ENCODE data around the gene ARSG.
A peak's percentile ranks its signal among the peaks of the same experiment; 100 is the strongest.
"Not testable (repeated sequence)": the region's sequence is repeated elsewhere in the genome, so short reads cannot be mapped to it uniquely, and the experiment has no call there.

The ARSG gene

DNA sequence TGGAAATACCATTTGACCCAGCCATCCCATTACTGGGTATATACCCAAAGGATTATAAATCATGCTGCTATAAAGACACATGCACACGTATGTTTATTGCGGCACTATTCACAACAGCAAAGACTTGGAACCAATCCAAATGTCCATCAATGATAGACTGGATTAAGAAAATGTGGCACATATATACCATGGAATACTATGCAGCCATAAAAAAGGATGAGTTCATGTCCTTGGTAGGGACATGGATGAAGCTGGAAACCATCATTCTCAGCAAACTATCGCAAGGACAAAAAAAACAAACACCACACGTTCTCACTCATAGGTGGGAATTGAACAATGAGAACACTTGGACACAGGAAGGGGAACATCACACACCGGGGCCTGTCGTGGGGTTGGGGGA lies 9.3 kb upstream of the ARSG start:
- DNase-seq, result not testable (repeated sequence)

DNA sequence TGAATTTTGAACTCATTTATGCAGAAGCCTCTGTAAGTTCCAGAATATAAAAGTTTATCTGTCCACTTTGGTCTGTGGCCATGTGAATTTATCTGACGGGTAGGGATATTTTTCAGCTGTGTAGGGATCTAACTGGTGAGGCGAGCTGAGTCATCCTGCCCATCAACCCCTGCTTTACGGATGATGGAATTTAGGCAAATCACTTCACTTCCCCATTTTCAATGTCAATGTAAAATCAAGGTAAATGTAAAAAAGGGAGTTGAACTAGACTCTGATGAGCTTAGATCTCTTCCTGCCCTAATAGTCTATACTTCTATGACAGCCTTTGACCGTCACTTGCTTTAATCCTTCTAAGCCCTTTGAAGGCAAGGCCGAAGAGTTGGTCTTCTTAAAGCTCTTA lies 2.9 kb upstream of the ARSG start:
- peak; percentile 79 to 86 for DNase-seq

GRCh38 chr17:68288804-68289203 lies 2.5 kb upstream of the ARSG start:
- DNase-seq, result peak; percentile 90

GRCh38 chr17:68289473-68289872 lies 1.8 kb upstream of the ARSG start:
- DNase-seq, result peak in 1 of 2 donors; percentile 28

GRCh38 chr17:68289936-68290267 lies 1.4 kb upstream of the ARSG start:
- DNase-seq, result no peak

DNA sequence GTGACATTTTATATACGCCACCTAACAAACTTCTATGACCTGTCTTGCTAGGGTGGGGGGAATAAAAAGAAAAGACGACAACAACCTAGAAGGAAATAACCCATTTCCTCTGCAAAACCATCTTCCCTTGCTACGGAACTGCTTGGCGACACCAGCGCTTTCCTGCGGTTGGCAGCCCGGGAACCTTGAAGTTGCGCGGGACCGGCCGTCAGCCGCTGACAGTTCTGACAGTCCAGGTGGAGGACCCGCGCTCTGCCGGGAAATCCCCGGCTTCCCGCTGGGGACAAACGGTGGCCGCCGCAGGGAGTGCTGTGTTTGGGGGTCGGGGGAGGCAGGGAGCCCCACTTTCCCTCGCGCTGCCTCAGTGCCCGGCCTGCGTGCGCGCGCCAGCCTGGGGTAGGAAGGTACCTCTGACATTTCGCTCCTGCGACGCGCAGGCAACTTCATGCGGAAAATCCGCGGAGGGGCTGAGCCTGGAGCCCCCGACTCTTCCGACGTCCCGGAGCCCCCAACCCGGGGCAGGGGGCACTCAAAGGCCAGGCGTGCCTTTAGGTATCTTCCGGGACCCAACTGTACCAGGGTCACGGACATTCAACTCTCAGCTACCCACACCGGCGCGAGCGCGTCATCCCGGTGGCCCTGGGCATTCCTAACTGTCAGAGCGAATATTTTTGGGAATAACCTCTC lies 884 bp upstream of the ARSG start:
- DNase-seq, result peak in 1 of 2 donors; percentile 39

DNA sequence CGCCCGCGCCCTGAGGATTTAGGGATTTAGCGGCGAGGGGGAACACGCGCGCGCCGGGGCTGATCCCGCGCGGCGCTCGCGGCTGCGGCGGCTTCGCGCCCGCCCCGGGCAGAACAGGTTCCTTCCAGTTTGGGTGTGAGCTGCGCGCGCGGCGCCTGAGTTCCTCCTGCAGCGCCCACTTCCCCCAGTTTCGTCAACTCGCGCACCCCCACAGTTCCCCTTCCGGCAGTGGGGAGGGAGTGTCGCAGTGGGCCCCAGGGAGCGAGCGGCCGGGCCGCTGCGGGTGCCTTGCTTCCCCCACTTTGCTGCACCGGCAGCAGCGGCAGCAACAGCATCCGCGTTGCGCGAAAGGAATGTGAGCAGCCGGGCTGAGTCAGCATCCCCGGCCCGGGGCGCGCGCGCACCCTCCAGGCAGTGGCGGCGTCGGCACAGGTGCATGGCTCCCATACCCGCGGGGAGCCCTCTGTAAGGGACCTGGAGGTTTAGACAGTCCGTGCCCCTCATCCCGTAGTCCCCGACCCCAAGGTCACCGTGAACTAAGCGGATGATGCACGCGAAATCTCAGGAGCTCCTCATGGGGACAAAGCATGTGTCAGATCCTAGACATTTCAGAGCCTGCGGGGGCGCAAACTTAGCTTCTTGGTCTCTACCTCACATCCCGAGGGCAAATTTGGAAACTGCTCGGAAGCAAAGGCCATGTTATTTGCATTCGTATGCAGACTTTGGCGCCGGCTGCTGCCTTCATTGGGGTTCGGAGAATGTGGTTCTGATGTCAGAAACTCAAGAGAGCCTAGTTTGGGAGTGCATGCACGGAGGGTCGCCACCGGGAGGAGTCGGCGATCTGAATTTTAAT lies 767 bp downstream of the ARSG start:
- DNase-seq, result peak; percentile 93 to 95

GRCh38 chr17:68292689-68293040 lies 1.4 kb downstream of the ARSG start:
- DNase-seq, result no peak

- DNase-seq, result no peak
Observed at GRCh38 chr17:68293490-68294195, 2.3 kb downstream of the ARSG start.

DNA sequence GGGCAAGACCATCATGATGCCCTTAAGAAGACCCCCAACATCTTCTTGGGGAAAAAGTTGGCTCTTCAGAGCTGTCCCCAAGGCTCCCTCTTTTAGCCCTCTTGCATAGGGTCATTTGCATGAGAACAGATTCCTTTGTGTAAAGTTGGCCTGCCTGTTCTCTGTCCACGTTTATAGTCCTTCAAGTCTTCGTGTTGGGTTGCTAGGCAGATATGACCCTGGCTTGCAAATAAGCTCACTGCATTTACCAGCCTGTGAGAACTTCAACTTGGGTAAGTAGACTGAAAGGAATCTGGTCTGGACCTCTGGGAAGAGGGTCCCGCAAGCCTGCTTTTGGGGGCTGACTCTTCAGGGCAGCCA lies 2.9 kb downstream of the ARSG start:
- no peak for DNase-seq

GRCh38 chr17:68294617-68295016 lies 3.3 kb downstream of the ARSG start:
- no peak for DNase-seq

DNA sequence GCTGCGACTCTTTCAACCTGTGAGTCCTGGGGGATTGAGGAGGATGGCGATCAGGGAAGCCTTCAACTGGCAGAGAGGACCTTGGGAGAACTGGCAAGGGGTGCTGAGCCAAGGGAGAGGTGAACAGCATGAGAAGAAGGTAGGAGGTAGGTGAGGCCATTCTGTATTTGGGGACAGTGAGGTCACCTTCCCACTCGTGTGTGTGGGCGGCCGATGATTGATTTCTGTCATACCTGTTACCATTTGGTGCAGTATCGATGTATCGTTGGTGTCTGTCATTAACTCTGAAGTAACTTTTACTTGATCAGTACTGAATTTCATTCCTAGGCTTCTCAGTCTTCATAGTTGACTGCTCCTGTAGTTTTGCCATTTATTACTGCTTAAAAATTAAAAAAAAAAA lies 3.8 kb downstream of the ARSG start:
- no peak for DNase-seq

GRCh38 chr17:68296217-68297191 lies 5.2 kb downstream of the ARSG start:
- DNase-seq, result no peak

DNA sequence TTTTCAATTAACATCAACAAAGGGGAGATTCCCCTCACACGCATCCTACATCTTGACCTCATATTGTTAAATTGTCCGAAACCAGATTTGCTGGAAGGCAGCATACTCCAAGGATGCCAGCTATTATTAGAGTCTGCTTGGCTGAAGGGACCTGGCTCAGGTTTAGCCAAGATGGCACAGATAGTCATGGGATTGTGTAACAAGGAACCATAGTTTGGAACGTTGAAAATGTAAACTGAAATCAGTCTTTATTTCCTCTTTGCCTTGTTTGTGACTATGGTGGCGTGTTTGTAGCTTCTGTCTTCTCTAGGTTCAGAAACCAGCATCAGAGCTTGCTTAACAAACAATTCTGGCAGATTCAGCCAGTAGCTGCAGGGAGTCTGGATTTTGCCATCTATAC lies 5.9 kb downstream of the ARSG start:
- peak; percentile 47 to 64 for DNase-seq

DNA sequence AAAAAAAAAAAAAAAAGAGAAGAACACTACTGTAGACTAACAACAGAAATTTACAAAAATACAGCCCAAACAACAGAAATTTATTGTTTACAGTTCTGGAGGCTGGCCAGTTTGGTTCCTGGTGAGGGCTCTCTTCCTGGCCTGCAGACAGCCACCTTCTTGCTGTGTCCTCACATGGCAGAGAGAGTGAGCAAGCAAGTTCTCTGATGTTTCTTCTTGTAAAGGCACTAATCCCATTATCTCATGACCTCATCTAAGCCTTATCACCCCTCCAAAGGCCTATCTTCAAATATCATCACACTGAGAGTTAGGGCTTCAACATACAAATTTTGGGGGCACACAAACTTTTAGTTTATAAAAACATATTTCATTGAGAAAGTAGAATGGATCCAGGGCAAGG lies 7.3 kb downstream of the ARSG start:
- no peak for DNase-seq

GRCh38 chr17:68299817-68300216 lies 8.5 kb downstream of the ARSG start:
- no peak for DNase-seq

GRCh38 chr17:68301438-68301959 lies 10.2 kb downstream of the ARSG start:
- no peak for DNase-seq

DNA sequence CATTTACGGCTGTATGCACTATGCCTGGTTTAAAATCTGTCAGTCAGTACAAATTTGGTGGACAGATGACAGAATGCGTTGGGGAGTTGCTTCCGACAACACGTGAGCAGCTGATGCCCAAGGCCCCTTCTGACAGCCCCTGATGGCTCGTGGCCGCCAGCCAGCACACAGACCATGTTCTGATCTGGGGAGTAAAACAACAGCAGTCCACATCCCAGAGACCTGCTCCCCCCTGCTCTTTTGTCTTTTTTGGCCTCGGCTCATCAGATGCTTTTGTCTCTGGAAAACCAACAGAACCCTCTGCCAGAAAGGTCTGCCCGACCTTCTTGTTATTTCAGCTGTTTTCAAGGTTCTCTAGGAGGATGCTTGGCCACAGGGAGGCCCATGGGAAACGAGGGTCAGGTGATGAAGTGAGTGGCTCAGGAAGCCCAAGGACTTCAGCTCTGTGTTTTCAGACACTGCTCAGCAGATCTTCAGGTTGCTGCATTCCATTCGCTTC lies 10.8 kb downstream of the ARSG start:
- no peak for DNase-seq

GRCh38 chr17:68302666-68303065 lies 11.4 kb downstream of the ARSG start:
- DNase-seq, result no peak

GRCh38 chr17:68304706-68305105 lies 13.4 kb downstream of the ARSG start:
- peak in 1 of 2 donors; percentile 19 for DNase-seq

GRCh38 chr17:68305142-68305541 lies 13.8 kb downstream of the ARSG start:
- peak; percentile 68 to 70 for DNase-seq

DNA sequence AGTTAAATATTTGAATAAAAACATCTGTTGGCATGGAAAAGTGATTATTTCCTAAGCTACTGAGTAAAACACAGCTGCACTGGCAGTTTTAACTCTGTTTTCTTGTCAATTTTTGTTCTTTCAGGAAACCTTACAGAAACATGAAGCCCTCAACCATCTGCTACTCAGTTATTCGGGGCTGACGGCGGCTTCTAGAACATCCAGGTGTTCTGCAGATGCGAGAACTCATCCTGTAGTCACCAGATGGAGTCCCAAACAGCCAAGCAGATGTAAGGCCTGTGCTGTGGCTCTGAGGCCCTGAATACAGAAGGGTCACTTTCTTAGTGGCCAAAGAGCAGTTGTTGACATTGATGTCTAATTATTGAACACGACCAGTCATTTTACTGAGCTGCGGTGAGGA lies 15.5 kb downstream of the ARSG start:
- DNase-seq, result no peak

All from inflammatory macrophage treated with lipopolysaccharide for 1 hour (primary cell).